ENCODE data around the gene MYO3A. TPM values are rescaled to one million over a fixed set of nuclear protein-coding genes. Genes with fewer than 3 reads are reported as not detected.

Gene MYO3A
- total RNA-seq, 1 donor from 2014 or later = not detected

GRCh38 chr10:26216585-26217395 is 282.8 kb downstream of the MYO3A start, which contains the start of gene GAD2:
TSS of gene GAD2 (plus strand) at chr10:26216774. CDS start at chr10:26216810, 36 bp downstream.
- peak; percentile 54 for DNase-seq
- Mint-ChIP-seq H3K4me3 (peak within 1 kb of the TSS; percentile 58), H3K9me3 (peaks cover 13% of the 10 kb centered on the region), H3K4me1 (peaks cover 13% of the 10 kb centered on the region), H3K27ac (peak within 1 kb of the TSS; percentile 58), H3K27me3 (peaks cover 91% of the 10 kb centered on the region), H3K36me3 (ENCODE audit: low read depth) (peaks cover 7% of the 10 kb centered on the region)
- intact Hi-C loops (cut with micrococcal nuclease) = loop anchor here (5.0 kb wide), 1 partner anchor 1531 kb away; the partner anchor contains the start of gene MKX

GRCh38 chr10:26217396-26218086 is 283.5 kb downstream of the MYO3A start:
- Mint-ChIP-seq H3K9me3 (peaks cover 13% of the 10 kb centered on the region), H3K27ac (no peak overlapping the region), H3K36me3 (ENCODE audit: low read depth) (peaks cover 7% of the 10 kb centered on the region), H3K4me3 (peak overlapping the region; percentile 34), H3K27me3 (peaks cover 92% of the 10 kb centered on the region), H3K4me1 (peaks cover 13% of the 10 kb centered on the region)
- DNase-seq = peak; percentile 57
- intact Hi-C loops (cut with micrococcal nuclease) = loop anchor here (5.0 kb wide), 1 partner anchor 1530 kb away; the partner anchor contains the start of gene MKX

GRCh38 chr10:26219676-26220075 is 285.6 kb downstream of the MYO3A start:
- Mint-ChIP-seq H3K27ac (no peak overlapping the region), H3K9me3 (peaks cover 13% of the 10 kb centered on the region), H3K4me3 (no peak overlapping the region), H3K27me3 (peaks cover 82% of the 10 kb centered on the region), H3K4me1 (peaks cover 13% of the 10 kb centered on the region), H3K36me3 (ENCODE audit: low read depth) (peaks cover 7% of the 10 kb centered on the region)
- no peak for DNase-seq
- intact Hi-C loops (cut with micrococcal nuclease) = loop anchor here (5.0 kb wide), 1 partner anchor 1528 kb away; the partner anchor contains the start of gene MKX

GRCh38 chr10:26220901-26221300 is 286.9 kb downstream of the MYO3A start:
- H3K36me3 Mint-ChIP-seq (ENCODE audit: low read depth) = peaks cover 7% of the 10 kb centered on the region
- H3K4me3 Mint-ChIP-seq = no peak overlapping the region
- H3K9me3 Mint-ChIP-seq = peaks cover 13% of the 10 kb centered on the region
- H3K27ac Mint-ChIP-seq = no peak overlapping the region
- H3K27me3 Mint-ChIP-seq = peaks cover 73% of the 10 kb centered on the region
- intact Hi-C loops (cut with micrococcal nuclease) = no loop called here
- peaks cover 12% of the 10 kb centered on the region for H3K4me1 Mint-ChIP-seq
- no peak for DNase-seq

GRCh38 chr10:26221541-26221940 is 287.5 kb downstream of the MYO3A start:
- H3K9me3 Mint-ChIP-seq = peaks cover 13% of the 10 kb centered on the region
- DNase-seq = no peak
- intact Hi-C loops (cut with micrococcal nuclease) = no loop called here
- H3K27ac Mint-ChIP-seq = no peak overlapping the region
- H3K4me3 Mint-ChIP-seq = no peak overlapping the region
- peaks cover 5% of the 10 kb centered on the region for H3K36me3 Mint-ChIP-seq (ENCODE audit: low read depth)
- H3K4me1 Mint-ChIP-seq = peaks cover 10% of the 10 kb centered on the region
- H3K27me3 Mint-ChIP-seq = peaks cover 68% of the 10 kb centered on the region

GRCh38 chr10:26222563-26222962 is 288.5 kb downstream of the MYO3A start:
- Mint-ChIP-seq H3K27ac (no peak overlapping the region), H3K27me3 (peaks cover 58% of the 10 kb centered on the region), H3K4me1 (peaks cover 6% of the 10 kb centered on the region), H3K36me3 (ENCODE audit: low read depth) (peaks cover 4% of the 10 kb centered on the region), H3K9me3 (peaks cover 13% of the 10 kb centered on the region), H3K4me3 (no peak overlapping the region)
- intact Hi-C loops (cut with micrococcal nuclease) = no loop called here
- no peak for DNase-seq

GRCh38 chr10:26225322-26225721 is 291.3 kb downstream of the MYO3A start:
- Mint-ChIP-seq H3K4me1 (no peaks in the 10 kb centered on the region), H3K9me3 (no peaks in the 10 kb centered on the region), H3K36me3 (ENCODE audit: low read depth) (no peaks in the 10 kb centered on the region), H3K27ac (no peak overlapping the region), H3K4me3 (no peak overlapping the region), H3K27me3 (peaks cover 39% of the 10 kb centered on the region)
- intact Hi-C loops (cut with micrococcal nuclease) = no loop called here
- DNase-seq = no peak

- intact Hi-C loops (cut with micrococcal nuclease) = no loop called here
- no peak for DNase-seq
- H3K4me1 Mint-ChIP-seq = no peaks in the 10 kb centered on the region
- H3K27ac Mint-ChIP-seq = no peak overlapping the region
- H3K27me3 Mint-ChIP-seq = peaks cover 14% of the 10 kb centered on the region
- H3K9me3 Mint-ChIP-seq = no peaks in the 10 kb centered on the region
- no peaks in the 10 kb centered on the region for H3K36me3 Mint-ChIP-seq (ENCODE audit: low read depth)
- H3K4me3 Mint-ChIP-seq = no peak overlapping the region
Measured at GRCh38 chr10:26227786-26228185, 293.8 kb downstream of the MYO3A start.

GRCh38 chr10:26232174-26232573 is 298.1 kb downstream of the MYO3A start:
- H3K9me3 Mint-ChIP-seq = no peaks in the 10 kb centered on the region

GRCh38 chr10:26235761-26236160 is 301.7 kb downstream of the MYO3A start:
- no peaks in the 10 kb centered on the region for H3K9me3 Mint-ChIP-seq
- H3K4me3 Mint-ChIP-seq = no peak overlapping the region
- H3K36me3 Mint-ChIP-seq (ENCODE audit: low read depth) = no peaks in the 10 kb centered on the region
- H3K27ac Mint-ChIP-seq = no peak overlapping the region
- intact Hi-C loops (cut with micrococcal nuclease) = no loop called here
- peaks cover 6% of the 10 kb centered on the region for H3K27me3 Mint-ChIP-seq
- no peak for DNase-seq
- H3K4me1 Mint-ChIP-seq = no peaks in the 10 kb centered on the region

More at GRCh38 chr10:26232174-26232573, 298.1 kb downstream of the MYO3A start:
- H3K36me3 Mint-ChIP-seq (ENCODE audit: low read depth) = no peaks in the 10 kb centered on the region
- intact Hi-C loops (cut with micrococcal nuclease) = no loop called here
- H3K27me3 Mint-ChIP-seq = peaks cover 6% of the 10 kb centered on the region
- H3K4me3 Mint-ChIP-seq = no peak overlapping the region
- no peak for DNase-seq
- no peak overlapping the region for H3K27ac Mint-ChIP-seq
- no peaks in the 10 kb centered on the region for H3K4me1 Mint-ChIP-seq

- Mint-ChIP-seq H3K4me1 (no peaks in the 10 kb centered on the region), H3K36me3 (ENCODE audit: low read depth) (no peaks in the 10 kb centered on the region), H3K9me3 (no peaks in the 10 kb centered on the region), H3K27ac (no peak overlapping the region), H3K4me3 (no peak overlapping the region), H3K27me3 (peaks cover 6% of the 10 kb centered on the region)
- intact Hi-C loops (cut with micrococcal nuclease) = no loop called here
- no peak for DNase-seq
Measured at GRCh38 chr10:26238378-26238777, 304.3 kb downstream of the MYO3A start.

- Mint-ChIP-seq H3K27me3 (peaks cover 6% of the 10 kb centered on the region), H3K9me3 (no peaks in the 10 kb centered on the region), H3K4me1 (no peaks in the 10 kb centered on the region)
Measured at GRCh38 chr10:26242706-26243350, 308.8 kb downstream of the MYO3A start.

GRCh38 chr10:26243351-26243720 is 309.3 kb downstream of the MYO3A start:
- Mint-ChIP-seq H3K9me3 (no peaks in the 10 kb centered on the region), H3K36me3 (ENCODE audit: low read depth) (no peaks in the 10 kb centered on the region), H3K27me3 (peaks cover 6% of the 10 kb centered on the region), H3K4me3 (no peak overlapping the region), H3K4me1 (no peaks in the 10 kb centered on the region), H3K27ac (no peak overlapping the region)
- DNase-seq = no peak
- intact Hi-C loops (cut with micrococcal nuclease) = no loop called here

More at GRCh38 chr10:26242706-26243350, 308.8 kb downstream of the MYO3A start:
- no peak for DNase-seq
- intact Hi-C loops (cut with micrococcal nuclease) = no loop called here
- Mint-ChIP-seq H3K4me3 (no peak overlapping the region), H3K27ac (no peak overlapping the region), H3K36me3 (ENCODE audit: low read depth) (no peaks in the 10 kb centered on the region)

- Mint-ChIP-seq H3K27me3 (peaks cover under 1% of the 10 kb centered on the region), H3K27ac (no peak overlapping the region), H3K4me1 (no peaks in the 10 kb centered on the region), H3K36me3 (ENCODE audit: low read depth) (no peaks in the 10 kb centered on the region), H3K4me3 (no peak overlapping the region), H3K9me3 (no peaks in the 10 kb centered on the region)
- intact Hi-C loops (cut with micrococcal nuclease) = no loop called here
- DNase-seq = no peak
Measured at GRCh38 chr10:26249681-26250080, 315.7 kb downstream of the MYO3A start.
